Sigmoid colon (tissue), 4 donors: ENCODE data around the gene FGR.

ENCODE experiments used
- CTCF ChIP-seq, 4 experiments: fragments of 450-650 bp in 3 of 4; fragments of 200-600 bp in 1 of 4; IDR thresholded peaks; one replicate each; pipeline ENCODE4 v1.5.1; 2016 to 2019; ENCODE audit warnings: antibody characterized with exemption in 4 of 4, mild to moderate bottlenecking in 3 of 4, moderate library complexity in 2 of 4
- EP300 ChIP-seq, 4 donors: sonication (generic); formaldehyde crosslinking; IDR thresholded peaks; one replicate each; pipeline ENCODE4 v1.6.1; 2017; ENCODE audit warnings: antibody characterized with exemption in 4 of 4
- POLR2A ChIP-seq, 2 donors: fragments of 450-650 bp; IDR thresholded peaks; one replicate each; pipeline ENCODE4 v1.6.1; 2016; ENCODE audit warnings: antibody characterized with exemption in 2 of 2, mild to moderate bottlenecking in 2 of 2, moderate library complexity in 2 of 2
- POLR2AphosphoS5 ChIP-seq, 4 donors: sonication (generic); formaldehyde crosslinking; IDR thresholded peaks; one replicate each; pipeline ENCODE4 v1.6.1; 2017; ENCODE audit warnings: antibody characterized with exemption in 4 of 4

DNA sequence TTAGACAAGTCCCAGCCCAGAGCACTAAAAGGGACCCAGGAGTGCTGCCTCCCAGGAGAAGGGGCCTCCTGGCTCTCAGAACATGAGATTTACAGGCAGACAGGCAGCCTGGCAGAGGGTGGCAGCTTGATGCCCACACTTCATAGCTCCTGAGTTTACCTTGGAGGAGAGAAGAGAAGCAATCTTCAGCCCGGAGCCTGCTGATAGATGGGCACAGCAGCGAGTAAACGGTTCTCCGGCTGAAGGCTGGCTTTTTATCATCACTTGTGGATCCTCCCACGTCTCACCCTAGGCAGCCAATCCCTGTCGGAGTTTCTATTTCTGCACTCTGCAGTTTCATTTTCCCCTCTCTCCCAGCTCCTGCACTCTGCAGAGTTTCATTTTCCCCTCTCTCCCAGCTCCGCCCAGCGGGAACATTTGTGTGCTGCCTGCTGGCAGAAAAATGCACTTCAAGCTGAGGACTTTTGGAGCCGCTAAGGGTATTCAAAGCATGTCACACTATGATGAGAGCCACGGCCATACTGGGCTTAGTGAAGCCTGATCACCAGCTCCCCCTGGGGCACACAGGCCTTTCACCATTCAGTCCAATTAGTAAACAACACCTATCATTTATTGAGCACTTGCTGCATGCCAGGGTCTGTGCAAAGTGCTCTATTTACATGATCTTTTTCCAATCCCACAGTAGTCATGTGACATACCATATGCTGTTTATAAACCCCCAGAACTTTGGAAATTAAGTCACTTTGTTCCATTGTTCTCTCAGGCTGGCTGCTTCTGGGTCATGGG is 37.2 kb upstream of the FGR start, which contains the start of gene IFI6:
- TF ChIP-seq CTCF (IDR thresholded peaks at IDR 0.05): peak in 3 of 4 experiments; percentile 43 to 61 (median 55)
- TF ChIP-seq POLR2A (IDR thresholded peaks at IDR 0.05): peak; percentile 38 to 57
- peak; percentile 64 to 93 (median 82) for TF ChIP-seq POLR2AphosphoS5 (IDR thresholded peaks at IDR 0.05)
- TF ChIP-seq EP300 (IDR thresholded peaks at IDR 0.05): no peak
